Keratinocyte (primary cell): ENCODE results near the gene BNC2. TPM values are rescaled to one million over a fixed set of nuclear protein-coding genes. Genes with fewer than 3 reads are reported as not detected.

ENCODE experiments used
- DNase-seq: peaks from one replicate; pipeline ENCODE4 v3.0.0-alpha.2; 2011; ENCODE audit warnings: low read depth, missing footprints, low spot score
- FAIRE-seq: peaks from 2 replicates; lab custom pipeline; 2011; peaks lifted over from hg19 to GRCh38; lab: Jason Lieb, UNC
- H2AFZ ChIP-seq: 2 replicates; pipeline ENCODE4 v1.6.0; 2012; ENCODE audit warnings: low read length, control low read depth, inconsistent platforms; ENCODE audit not compliant: control insufficient read depth
- H3K27ac ChIP-seq: 2 replicates; pipeline ENCODE4 v1.5.1; 2011; ENCODE audit warnings: low read length; ENCODE audit not compliant: control insufficient read depth, insufficient read depth
- H3K27me3 ChIP-seq: 3 replicates; pipeline ENCODE4 v1.6.0; 2011; ENCODE audit warnings: low read length; ENCODE audit not compliant: control insufficient read depth, insufficient read depth; ENCODE audit errors: extremely low read depth
- H3K36me3 ChIP-seq, 2 experiments: 2 replicates in 1 of 2; 3 replicates in 1 of 2; pipeline ENCODE4 v1.5.1; 2011; ENCODE audit warnings: low read length in 2 of 2, mild to moderate bottlenecking in 1 of 2; ENCODE audit not compliant: control insufficient read depth in 2 of 2, insufficient read depth in 2 of 2; ENCODE audit errors: extremely low read depth in 1 of 2
- H3K4me1 ChIP-seq: 3 replicates; pipeline ENCODE4 v1.5.1; 2011; ENCODE audit warnings: low read length; ENCODE audit not compliant: control insufficient read depth, insufficient read depth; ENCODE audit errors: extremely low read depth
- H3K4me2 ChIP-seq: 3 replicates; pipeline ENCODE4 v1.6.0; 2011; ENCODE audit warnings: low read depth, low read length; ENCODE audit not compliant: control insufficient read depth, insufficient read depth; ENCODE audit errors: extremely low read depth
- H3K4me3 ChIP-seq, 3 experiments: fragments of 200-600 bp in 1 of 3; sonication (generic) in 1 of 3; 2 replicates in 2 of 3; 3 replicates in 1 of 3; pipeline ENCODE4 v1.5.1; 2011 to 2016; ENCODE audit warnings: low read length in 3 of 3, mild to moderate bottlenecking in 3 of 3, control low read depth in 2 of 3, inconsistent platforms in 1 of 3, low read depth in 1 of 3, mixed read lengths in 1 of 3, mixed run types in 1 of 3, moderate library complexity in 1 of 3; ENCODE audit not compliant: control insufficient read depth in 2 of 3, insufficient read depth in 2 of 3; ENCODE audit errors: extremely low read depth in 1 of 3
- H3K79me2 ChIP-seq: 2 replicates; pipeline ENCODE4 v1.6.0; 2012; ENCODE audit warnings: low read length; ENCODE audit not compliant: control insufficient read depth, insufficient read depth
- H3K9ac ChIP-seq: 3 replicates; pipeline ENCODE4 v1.6.0; 2011; ENCODE audit warnings: low read length; ENCODE audit not compliant: control insufficient read depth, insufficient read depth; ENCODE audit errors: extremely low read depth
- H3K9me1 ChIP-seq: 3 replicates; pipeline ENCODE4 v1.6.0; 2011; ENCODE audit warnings: low read length; ENCODE audit not compliant: control insufficient read depth, insufficient read depth; ENCODE audit errors: extremely low read depth
- H3K9me3 ChIP-seq: 2 replicates; pipeline ENCODE4 v1.5.1; 2012; ENCODE audit warnings: low read depth, low read length; ENCODE audit not compliant: control insufficient read depth
- H4K20me1 ChIP-seq: 3 replicates; pipeline ENCODE4 v1.6.0; 2011; ENCODE audit warnings: low read length; ENCODE audit not compliant: control insufficient read depth, insufficient read depth; ENCODE audit errors: extremely low read depth
- CTCF ChIP-seq, 3 experiments: IDR thresholded peaks in 1 of 3; conservative IDR thresholded peaks in 1 of 3; optimal IDR thresholded peaks in 1 of 3; 2 replicates in 2 of 3; 3 replicates in 1 of 3; pipeline versions ENCODE3 to v1.5.1; 2011; ENCODE audit warnings: low read length in 3 of 3, mild to moderate bottlenecking in 3 of 3, moderate library complexity in 2 of 3, control low read depth in 1 of 3, inconsistent platforms in 1 of 3; ENCODE audit not compliant: insufficient read depth in 2 of 3; ENCODE audit errors: extremely low read depth in 1 of 3
- EZH2 ChIP-seq: IDR thresholded peaks from one replicate; pipeline ENCODE4 v1.6.1; 2012; ENCODE audit warnings: inconsistent platforms, mild to moderate bottlenecking, low read length, moderate library complexity
- dilution Hi-C: fragments of 300-500 bp; cut with MboI; formaldehyde crosslinking; loops from one replicate; pipeline ENCODE4 v1.7.0; 2020; ENCODE audit warnings: low sequenced_read_pairs; ENCODE audit not compliant: extremely low pct_ligation_motif_present
- polyA plus RNA-seq, 5 experiments: library from polyadenylated mRNA; depleted of rRNA in 3 of 5; stranded (reverse) in 3 of 5; stranded (forward) in 1 of 5; unstranded in 1 of 5; fragments of >200 nt; gene quantifications; 1 replicate in 1 of 5; 2 replicates in 3 of 5; 3 replicates in 1 of 5; pipeline versions ENCODE4 v1.2.1 to v1.2.3, GENCODE V29; 2011 to 2012; ENCODE audit warnings: missing spikeins in 2 of 5, low read depth in 1 of 5, low replicate concordance in 1 of 5

The BNC2 gene
- polyA plus RNA-seq, 1 donor (not counting 4 experiments of a cell fraction or from before 2014, with no cell fraction given): 1.1 TPM

- H2AFZ ChIP-seq: no peak overlapping the region
- no peaks in the 10 kb centered on the region for H3K9me3 ChIP-seq
- DNase-seq (no peak), FAIRE-seq (no peak)
- dilution Hi-C loops: no loop called here
- H3K4me3 ChIP-seq: no peak overlapping the region
- H3K4me2 ChIP-seq: no peak overlapping the region
- H3K4me1 ChIP-seq: peaks cover 3% of the 10 kb centered on the region
- no peaks in the 10 kb centered on the region for H4K20me1 ChIP-seq
- H3K36me3 ChIP-seq: no peaks in the 10 kb centered on the region
- no peaks in the 10 kb centered on the region for H3K79me2 ChIP-seq
- no peaks in the 10 kb centered on the region for H3K27me3 ChIP-seq
- H3K9me1 ChIP-seq: no peaks in the 10 kb centered on the region
- H3K27ac ChIP-seq: no peak overlapping the region
- TF ChIP-seq CTCF (optimal IDR thresholded peaks at IDR 0.05 in 1 of 3, IDR thresholded peaks at IDR 0.05 in 1 of 3, conservative IDR thresholded peaks at IDR 0.05 in 1 of 3; ENCODE audit: extremely low read depth in 1 of 3, insufficient read depth in 2 of 3, low read length in 3 of 3) (no peak), EZH2 (no peak)
- H3K9ac ChIP-seq: no peak overlapping the region
Observed at GRCh38 chr9:16515207-16515606, 355.3 kb downstream of the BNC2 start.

- H3K9ac ChIP-seq: no peak overlapping the region
- H3K4me1 ChIP-seq: peaks cover 5% of the 10 kb centered on the region
- H3K27ac ChIP-seq: no peak overlapping the region
- H3K9me3 ChIP-seq: no peaks in the 10 kb centered on the region
- no peak overlapping the region for H3K4me3 ChIP-seq
- H3K79me2 ChIP-seq: no peaks in the 10 kb centered on the region
- H3K27me3 ChIP-seq: no peaks in the 10 kb centered on the region
- no peaks in the 10 kb centered on the region for H3K9me1 ChIP-seq
- H3K36me3 ChIP-seq: no peaks in the 10 kb centered on the region
- FAIRE-seq: no peak
- dilution Hi-C loops: no loop called here
- H4K20me1 ChIP-seq: no peaks in the 10 kb centered on the region
- no peak overlapping the region for H2AFZ ChIP-seq
- TF ChIP-seq EZH2 (no peak), CTCF (optimal IDR thresholded peaks at IDR 0.05 in 1 of 3, IDR thresholded peaks at IDR 0.05 in 1 of 3, conservative IDR thresholded peaks at IDR 0.05 in 1 of 3; ENCODE audit: extremely low read depth in 1 of 3, insufficient read depth in 2 of 3, low read length in 3 of 3) (no peak)
- DNase-seq: no peak
- H3K4me2 ChIP-seq: no peak overlapping the region
Observed at GRCh38 chr9:16514131-16514530, 356.3 kb downstream of the BNC2 start.
